Kidney (tissue), 14 donors: Measurements from ENCODE around the gene MPRIP. TPM values are rescaled to one million over a fixed set of nuclear protein-coding genes. Genes with fewer than 3 reads are reported as not detected.
A peak's percentile ranks its signal among the peaks of the same experiment; 100 is the strongest.
"Not testable (repeated sequence)": the region's sequence is repeated elsewhere in the genome, so short reads cannot be mapped to it uniquely, and the experiment has no call there.

Experiments
- DNase-seq, 5 donors: peaks; one replicate each; pipeline ENCODE4 v3.0.0-alpha.2; 2013 to 2020
- FAIRE-seq: peaks from 2 replicates; lab custom pipeline; 2012; peaks lifted over from hg19 to GRCh38; lab: Jason Lieb, UNC
- H3K27ac ChIP-seq, 2 donors: one replicate each; pipeline ENCODE4 v1.7.0; 2013; ENCODE audit warnings: low read depth in 2 of 2, low read length in 2 of 2, inconsistent platforms in 1 of 2
- H3K27me3 ChIP-seq: one replicate; pipeline ENCODE4 v1.7.1; 2013; ENCODE audit warnings: low read length, inconsistent platforms; ENCODE audit not compliant: control insufficient read depth, insufficient read depth
- H3K36me3 ChIP-seq, 3 donors: one replicate each; pipeline versions ENCODE4 v1.7.0 to v1.7.1; 2013; ENCODE audit warnings: low read length in 3 of 3, control low read depth in 1 of 3, inconsistent platforms in 1 of 3; ENCODE audit not compliant: insufficient read depth in 3 of 3, control insufficient read depth in 2 of 3
- H3K4me1 ChIP-seq, 3 donors: one replicate each; pipeline versions ENCODE4 v1.7.0 to v1.7.1; 2013; ENCODE audit warnings: low read length in 3 of 3, inconsistent platforms in 1 of 3, low read depth in 1 of 3; ENCODE audit not compliant: control insufficient read depth in 2 of 3, insufficient read depth in 2 of 3
- H3K4me3 ChIP-seq, 3 donors: one replicate each; pipeline versions ENCODE4 v1.7.0 to v1.8.1; 2013; ENCODE audit warnings: low read length in 3 of 3, control low read depth in 1 of 3, inconsistent platforms in 1 of 3
- H3K9ac ChIP-seq, 3 donors: one replicate each; pipeline versions ENCODE4 v1.7.0 to v1.7.1; 2013; ENCODE audit warnings: low read length in 3 of 3, control low read depth in 1 of 3, inconsistent platforms in 1 of 3
- H3K9me3 ChIP-seq, 3 donors: one replicate each; pipeline versions ENCODE4 v1.7.0 to v1.7.1; 2013; ENCODE audit warnings: low read length in 3 of 3, control low read depth in 1 of 3, inconsistent platforms in 1 of 3; ENCODE audit not compliant: control insufficient read depth in 2 of 3, insufficient read depth in 1 of 3
- intact Hi-C: fragments of 100-400 bp; cut with DNase I; formaldehyde crosslinking; loops from one replicate; pipeline ENCODE4 v1.11.1; 2022
- polyA plus RNA-seq: library from polyadenylated mRNA; stranded (reverse); fragments of 350-450 nt; fragmentation: Illumina TruSeq; extraction: RNeasy Lipid Tissue Mini Kit (QIAGEN cat#74804); gene quantifications from one replicate; pipeline ENCODE4 v1.2.3, GENCODE V29; 2014; ENCODE audit warnings: low read depth, low replicate concordance; ENCODE audit not compliant: insufficient read depth
- total RNA-seq: library from RNA; stranded (reverse); fragmentation: NEBNext Ultra II Directional; extraction: Animal tissue kit (Norgen Biotek cat#: 25700); gene quantifications from one replicate; pipeline ENCODE4 v1.2.1, GENCODE V29; 2021
- TF ChIP-seq, protein P1 (sequence below): IDR thresholded peaks from 3 replicates; pipeline ENCODE4 v1.5.1; 2012; ENCODE audit warnings: mild to moderate bottlenecking, moderate library complexity, borderline replicate concordance; ENCODE audit not compliant: insufficient read depth; ENCODE audit errors: extremely low read depth
- donor health status: control.
- donor health status: control.
- donor health status: control.
- donor health status: control.
- donor health status: control.
- donor health status: DM: yes; HTN: yes; CAD: no.
- donor health status: Normal renal cell carcinoma (clear cell type).

Gene MPRIP
- total and polyA plus RNA-seq, 2 donors from 2014 or later: 120 to 250 TPM

DNA sequence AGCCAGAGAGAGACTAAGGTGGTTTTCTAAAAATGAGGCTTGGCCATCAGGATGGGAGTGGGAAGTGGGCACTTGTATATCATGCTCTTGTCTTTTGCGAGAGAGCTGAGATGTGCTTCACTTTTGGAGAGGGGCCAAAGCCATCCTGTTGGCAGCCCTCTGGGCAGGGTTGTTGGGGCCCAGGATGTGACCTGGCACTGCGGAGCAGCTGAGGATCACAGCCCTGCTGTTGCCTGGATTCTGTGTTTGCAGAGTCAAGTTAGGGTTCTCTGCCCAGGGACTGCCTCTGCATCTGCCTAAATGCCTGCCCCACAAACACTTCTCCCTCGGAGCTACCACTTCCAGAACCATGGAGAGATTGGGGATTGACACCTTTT lies 92.7 kb downstream of the MPRIP start:
- H3K36me3 ChIP-seq: peaks cover 5 to 63% (median 39%) of the 10 kb centered on the region in 3 donors
- FAIRE-seq: no peak
- intact Hi-C loops: no loop called here

DNA sequence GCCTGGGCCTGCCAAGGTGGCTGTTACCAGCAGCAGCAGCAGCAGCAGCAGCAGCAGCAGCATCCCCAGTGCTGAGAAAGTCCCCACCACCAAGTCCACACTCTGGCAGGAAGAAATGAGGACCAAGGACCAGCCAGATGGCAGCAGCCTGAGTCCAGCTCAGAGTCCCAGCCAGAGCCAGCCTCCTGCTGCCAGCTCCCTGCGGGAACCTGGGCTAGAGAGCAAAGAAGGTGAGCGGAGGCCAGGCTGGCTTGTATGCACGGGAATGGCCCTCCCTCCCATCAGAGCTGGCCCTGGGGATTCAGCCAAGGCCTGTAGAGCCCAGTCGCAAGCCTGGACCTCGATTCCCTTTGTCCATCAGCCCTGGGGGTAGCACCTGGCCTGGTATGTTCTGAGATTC lies 94.0 kb downstream of the MPRIP start:
- intact Hi-C loops, H3K27me3 ChIP-seq, H3K4me3 ChIP-seq, H3K27ac ChIP-seq, FAIRE-seq, H3K9me3 ChIP-seq, H3K9ac ChIP-seq, H3K4me1 ChIP-seq: not testable (repeated sequence)
- H3K36me3 ChIP-seq: peaks cover 2 to 56% (median 42%) of the 10 kb centered on the region in 3 donors
- peak in 1 of 5 donors; percentile 62 for DNase-seq

More for the DNA sequence above, 92.7 kb downstream of the MPRIP start:
- Histone ChIP-seq H3K27me3 (no peaks in the 10 kb centered on the region), H3K9ac (no peak overlapping the region), H3K9me3 (no peaks in the 10 kb centered on the region), H3K4me1 (no peaks in the 10 kb centered on the region), H3K27ac (no peak overlapping the region), H3K4me3 (no peak overlapping the region)
- no peak for DNase-seq
- TF ChIP-seq, protein P1, sequence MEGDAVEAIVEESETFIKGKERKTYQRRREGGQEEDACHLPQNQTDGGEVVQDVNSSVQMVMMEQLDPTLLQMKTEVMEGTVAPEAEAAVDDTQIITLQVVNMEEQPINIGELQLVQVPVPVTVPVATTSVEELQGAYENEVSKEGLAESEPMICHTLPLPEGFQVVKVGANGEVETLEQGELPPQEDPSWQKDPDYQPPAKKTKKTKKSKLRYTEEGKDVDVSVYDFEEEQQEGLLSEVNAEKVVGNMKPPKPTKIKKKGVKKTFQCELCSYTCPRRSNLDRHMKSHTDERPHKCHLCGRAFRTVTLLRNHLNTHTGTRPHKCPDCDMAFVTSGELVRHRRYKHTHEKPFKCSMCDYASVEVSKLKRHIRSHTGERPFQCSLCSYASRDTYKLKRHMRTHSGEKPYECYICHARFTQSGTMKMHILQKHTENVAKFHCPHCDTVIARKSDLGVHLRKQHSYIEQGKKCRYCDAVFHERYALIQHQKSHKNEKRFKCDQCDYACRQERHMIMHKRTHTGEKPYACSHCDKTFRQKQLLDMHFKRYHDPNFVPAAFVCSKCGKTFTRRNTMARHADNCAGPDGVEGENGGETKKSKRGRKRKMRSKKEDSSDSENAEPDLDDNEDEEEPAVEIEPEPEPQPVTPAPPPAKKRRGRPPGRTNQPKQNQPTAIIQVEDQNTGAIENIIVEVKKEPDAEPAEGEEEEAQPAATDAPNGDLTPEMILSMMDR: no peak

DNA sequence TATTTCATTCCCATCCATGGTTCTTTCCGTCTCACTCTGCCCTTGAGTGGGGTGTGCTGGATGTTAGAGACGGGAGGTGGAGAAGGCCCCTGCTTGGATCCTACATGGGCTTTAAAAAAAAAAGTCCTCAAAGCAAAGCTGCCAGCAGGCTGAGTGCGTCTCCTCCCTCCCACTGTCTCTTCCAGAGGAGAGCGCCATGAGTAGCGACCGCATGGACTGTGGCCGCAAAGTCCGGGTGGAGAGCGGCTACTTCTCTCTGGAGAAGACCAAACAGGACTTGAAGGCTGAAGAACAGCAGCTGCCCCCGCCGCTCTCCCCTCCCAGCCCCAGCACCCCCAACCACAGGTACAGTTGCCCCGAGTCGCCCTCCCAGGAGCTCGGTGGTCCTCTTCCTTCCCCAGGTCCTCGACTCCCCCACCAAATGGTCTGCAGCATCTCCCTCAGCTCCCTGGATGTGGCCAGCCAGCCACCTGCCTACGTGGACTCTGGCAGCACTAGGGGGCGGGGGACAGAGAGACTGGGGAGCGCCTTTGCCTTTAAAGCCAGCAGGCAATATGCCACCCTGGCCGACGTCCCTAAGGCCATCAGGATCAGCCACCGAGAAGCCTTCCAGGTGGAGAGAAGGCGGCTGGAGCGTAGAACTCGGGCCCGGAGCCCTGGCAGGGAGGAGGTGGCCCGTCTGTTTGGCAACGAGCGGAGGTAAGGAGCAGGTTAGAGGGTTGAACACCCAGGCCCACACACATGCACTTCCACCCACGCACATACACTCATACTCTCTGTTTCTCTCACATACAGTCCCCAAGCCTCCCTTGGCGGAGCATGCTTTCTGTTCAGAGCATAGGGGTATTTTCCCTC lies 95.7 kb downstream of the MPRIP start:
- H3K27me3 ChIP-seq: no peaks in the 10 kb centered on the region
- H3K36me3 ChIP-seq: peaks cover 2 to 49% (median 33%) of the 10 kb centered on the region in 3 donors
- TF ChIP-seq, protein P1: no peak
- H3K4me3 ChIP-seq: no peak overlapping the region
- intact Hi-C loops: no loop called here
- H3K9me3 ChIP-seq: no peaks in the 10 kb centered on the region
- H3K27ac ChIP-seq: no peak overlapping the region
- FAIRE-seq: no peak
- H3K9ac ChIP-seq: no peak overlapping the region
- DNase-seq: peak in 1 of 5 donors; percentile 59
- H3K4me1 ChIP-seq: peaks cover 0 to 10% (median 0%) of the 10 kb centered on the region in 3 donors

DNA sequence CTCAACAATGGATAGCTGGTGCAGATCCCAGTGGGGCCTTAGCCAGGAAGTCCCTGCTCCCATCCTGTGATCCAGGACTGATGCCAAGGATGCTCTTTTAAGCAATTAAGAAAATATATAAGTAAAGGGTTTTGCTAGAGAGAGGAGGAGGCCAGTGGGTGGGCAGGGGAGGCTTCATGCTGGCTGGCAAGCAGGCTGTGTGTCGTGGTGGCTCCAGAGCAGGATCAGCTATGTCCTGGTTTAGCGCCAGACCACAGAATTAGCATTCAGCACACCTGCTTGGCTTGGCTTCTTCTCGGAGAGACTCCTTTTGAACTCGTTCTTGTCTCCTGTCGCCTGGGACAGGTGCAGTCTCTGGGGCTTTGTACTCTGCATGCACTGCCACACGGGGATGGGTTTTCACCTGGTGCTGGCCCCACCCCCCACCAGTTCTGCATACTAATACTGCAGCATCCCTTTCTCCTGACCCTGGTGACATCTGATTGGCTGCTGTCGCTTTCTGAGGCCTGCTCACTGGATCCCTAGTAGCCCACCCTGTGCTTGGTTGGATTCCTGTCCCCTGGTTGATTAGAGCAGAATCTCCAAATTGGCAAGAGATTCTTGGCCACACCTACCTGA lies 97.8 kb downstream of the MPRIP start:
- no peak overlapping the region for H3K27ac ChIP-seq
- no peaks in the 10 kb centered on the region for H3K27me3 ChIP-seq
- H3K9me3 ChIP-seq: no peaks in the 10 kb centered on the region
- TF ChIP-seq, protein P1: no peak
- FAIRE-seq: no peak
- no peak overlapping the region for H3K9ac ChIP-seq
- peaks cover 0 to 10% (median 0%) of the 10 kb centered on the region in 3 donors for H3K4me1 ChIP-seq
- peaks cover 2 to 54% (median 44%) of the 10 kb centered on the region in 3 donors for H3K36me3 ChIP-seq
- H3K4me3 ChIP-seq: no peak overlapping the region
- DNase-seq: peak in 1 of 5 donors; percentile 36
- intact Hi-C loops: no loop called here
